PC-9 (cell line): Measurements from ENCODE around the gene C2orf49.

Source experiments
- CTCF ChIP-seq: fragments of 200-600 bp; sonication (generic); conservative IDR thresholded peaks from 2 replicates; pipeline ENCODE4 v1.6.1; 2017; ENCODE audit warnings: mixed run types, antibody characterized with exemption, mild to moderate bottlenecking, moderate library complexity
- EZH2 ChIP-seq: fragments of 200-600 bp; sonication (generic); IDR thresholded peaks from 2 replicates; pipeline ENCODE4 v1.8.0; 2017; ENCODE audit warnings: antibody characterized with exemption, low read depth

GRCh38 chr2:105288133-105288532, 49.2 kb upstream of the C2orf49 start:
- TF ChIP-seq CTCF (no peak), EZH2 (no peak)
